H1 (cell line): ENCODE data around the gene TIMP4. TPM values are rescaled to one million over a fixed set of nuclear protein-coding genes. Genes with fewer than 3 reads are reported as not detected.

ENCODE experiments used
- CTCF ChIA-PET: fragments of 300-600 bp; sonication (Branson Sonifier 250); formaldehyde crosslinking; loops from one replicate; lab custom pipeline; 2021; ENCODE audit not compliant: partially characterized antibody; lab: Charles Lee
- POLR2A ChIA-PET: fragments of 300-600 bp; sonication (Branson Sonifier 250); formaldehyde crosslinking; loops from one replicate; lab custom pipeline; 2021; ENCODE audit warnings: inconsistent platforms; ENCODE audit not compliant: partially characterized antibody; lab: Charles Lee
- DNase-seq, 2 experiments: peaks; one replicate each; pipeline versions ENCODE4 v3.0.0 to v3.0.0-alpha.2; 2010 to 2022; ENCODE audit warnings: low spot score in 2 of 2, low read depth in 1 of 2, mixed read lengths in 1 of 2
- FAIRE-seq: peaks from 2 replicates; lab custom pipeline; 2011; peaks lifted over from hg19 to GRCh38; lab: Jason Lieb, UNC
- H2AFZ ChIP-seq: 2 replicates; pipeline ENCODE4 v1.8.1; 2012; ENCODE audit warnings: low read length, inconsistent platforms
- H2AK5ac ChIP-seq: 2 replicates; pipeline ENCODE4 v1.6.1; 2013; ENCODE audit warnings: low read depth, low read length
- H2BK120ac ChIP-seq: replicated peaks from 2 replicates; pipeline ENCODE3; 2013; ENCODE audit warnings: low read depth, low read length, inconsistent platforms
- H2BK12ac ChIP-seq: 2 replicates; pipeline ENCODE4 v1.6.1; 2013; ENCODE audit warnings: low read depth, low read length
- H2BK15ac ChIP-seq: 2 replicates; pipeline ENCODE4 v1.6.1; 2013; ENCODE audit warnings: low read length
- H2BK20ac ChIP-seq: 2 replicates; pipeline ENCODE4 v1.6.1; 2013; ENCODE audit warnings: low read length
- H2BK5ac ChIP-seq: 2 replicates; pipeline ENCODE4 v1.6.1; 2013; ENCODE audit warnings: low read depth, low read length
- H3K14ac ChIP-seq: 2 replicates; pipeline ENCODE4 v1.6.1; 2013; ENCODE audit warnings: inconsistent platforms; ENCODE audit not compliant: insufficient read length
- H3K18ac ChIP-seq: 2 replicates; pipeline ENCODE4 v1.6.1; 2013; ENCODE audit warnings: low read length; ENCODE audit errors: extremely low read depth
- H3K23ac ChIP-seq: 2 replicates; pipeline ENCODE4 v1.6.1; 2013; ENCODE audit warnings: inconsistent platforms; ENCODE audit not compliant: insufficient read length
- H3K23me2 ChIP-seq: 2 replicates; pipeline ENCODE4 v1.6.1; 2013; ENCODE audit warnings: low read depth, low read length
- H3K27ac ChIP-seq: 2 replicates; pipeline ENCODE4 v1.6.1; 2011; ENCODE audit warnings: low read depth, low read length, inconsistent platforms
- H3K27me3 ChIP-seq, 4 experiments: replicated peaks in 1 of 4; 1 replicate in 1 of 4; 2 replicates in 3 of 4; pipeline versions ENCODE4 v1.6.1 to v1.8.1; 2011 to 2013; ENCODE audit warnings: low read length in 3 of 4, mild to moderate bottlenecking in 3 of 4, inconsistent platforms in 2 of 4, mixed read lengths in 2 of 4, moderate library complexity in 1 of 4; ENCODE audit not compliant: control insufficient read depth in 3 of 4, insufficient read depth in 3 of 4; ENCODE audit errors: extremely low read depth in 1 of 4
- H3K36me3 ChIP-seq, 4 experiments: 2 replicates each; pipeline versions ENCODE4 v1.6.1 to v1.8.1; 2011 to 2013; ENCODE audit warnings: mild to moderate bottlenecking in 4 of 4, low read length in 3 of 4, moderate library complexity in 2 of 4, control low read depth in 1 of 4, inconsistent platforms in 1 of 4; ENCODE audit not compliant: insufficient read depth in 4 of 4, control insufficient read depth in 2 of 4
- H3K4ac ChIP-seq: replicated peaks from 2 replicates; pipeline ENCODE3; 2013; ENCODE audit warnings: low read length, low read depth, mixed read lengths, inconsistent platforms; ENCODE audit not compliant: insufficient read length
- H3K4me1 ChIP-seq, 4 experiments: replicated peaks in 1 of 4; 1 replicate in 1 of 4; 2 replicates in 3 of 4; pipeline versions ENCODE4 v1.6.1 to v1.8.1; 2011 to 2013; ENCODE audit warnings: low read length in 3 of 4, inconsistent platforms in 2 of 4, mixed read lengths in 1 of 4; ENCODE audit not compliant: insufficient read depth in 4 of 4, control insufficient read depth in 3 of 4
- H3K4me2 ChIP-seq, 2 experiments: 2 replicates each; pipeline versions ENCODE4 v1.6.1 to v1.8.1; 2011 to 2013; ENCODE audit warnings: low read depth in 2 of 2, low read length in 2 of 2, control low read depth in 1 of 2, inconsistent platforms in 1 of 2, mild to moderate bottlenecking in 1 of 2; ENCODE audit not compliant: insufficient read depth in 1 of 2
- H3K4me3 ChIP-seq, 4 experiments: fragments of 200-600, 300-600 bp in 1 of 4; sonication (generic), shearing (Covaris generic), sonication (Bioruptor Twin) in 1 of 4; 2 replicates each; pipeline versions ENCODE4 v1.5.1 to v1.8.1; 2011 to 2016; ENCODE audit warnings: low read length in 4 of 4, low read depth in 3 of 4, control low read depth in 2 of 4, inconsistent platforms in 2 of 4, mild to moderate bottlenecking in 2 of 4, mixed read lengths in 1 of 4, moderate library complexity in 1 of 4; ENCODE audit not compliant: insufficient read depth in 2 of 4; ENCODE audit errors: extremely low read depth in 1 of 4
- H3K56ac ChIP-seq: replicated peaks from 2 replicates; pipeline ENCODE3; 2013; ENCODE audit warnings: low read depth, mild to moderate bottlenecking, mixed read lengths, low read length, inconsistent platforms; ENCODE audit not compliant: insufficient read length
- H3K79me1 ChIP-seq: 2 replicates; pipeline ENCODE4 v1.6.1; 2013; ENCODE audit warnings: low read depth, low read length, control low read depth
- H3K79me2 ChIP-seq, 2 experiments: 2 replicates each; pipeline versions ENCODE4 v1.6.1 to v1.8.1; 2012 to 2013; ENCODE audit warnings: low read length in 2 of 2, mild to moderate bottlenecking in 2 of 2, inconsistent platforms in 1 of 2; ENCODE audit not compliant: insufficient read depth in 2 of 2, control insufficient read depth in 1 of 2
- H3K9ac ChIP-seq, 4 experiments: replicated peaks in 1 of 4; 1 replicate in 1 of 4; 2 replicates in 3 of 4; pipeline versions ENCODE4 v1.6.1 to v1.8.1; 2011 to 2013; ENCODE audit warnings: low read depth in 3 of 4, low read length in 3 of 4, control low read depth in 2 of 4, mild to moderate bottlenecking in 2 of 4, moderate library complexity in 2 of 4, inconsistent platforms in 1 of 4; ENCODE audit errors: extremely low read depth in 1 of 4
- H3K9me3 ChIP-seq, 2 experiments: 2 replicates each; pipeline versions ENCODE4 v1.6.1 to v1.8.1; 2012 to 2013; ENCODE audit warnings: mild to moderate bottlenecking in 2 of 2, moderate library complexity in 2 of 2, control low read depth in 1 of 2, inconsistent platforms in 1 of 2, low read depth in 1 of 2, low read length in 1 of 2, mixed read lengths in 1 of 2; ENCODE audit not compliant: insufficient read depth in 2 of 2
- H4K20me1 ChIP-seq, 2 experiments: replicated peaks in 1 of 2; 2 replicates each; pipeline versions ENCODE3 to v1.8.1; 2011 to 2013; ENCODE audit warnings: inconsistent platforms in 2 of 2, low read length in 2 of 2, mild to moderate bottlenecking in 1 of 2; ENCODE audit not compliant: insufficient read depth in 2 of 2, control insufficient read depth in 1 of 2
- H4K5ac ChIP-seq: 2 replicates; pipeline ENCODE4 v1.6.1; 2013; ENCODE audit warnings: low read length, low read depth, mixed read lengths, inconsistent platforms; ENCODE audit not compliant: insufficient read length
- H4K8ac ChIP-seq: 2 replicates; pipeline ENCODE4 v1.8.0; 2013; ENCODE audit warnings: mild to moderate bottlenecking, moderate library complexity, low read length, inconsistent platforms; ENCODE audit not compliant: insufficient read depth; ENCODE audit errors: extremely low read depth
- H4K91ac ChIP-seq: replicated peaks from 2 replicates; pipeline ENCODE3; 2013; ENCODE audit warnings: low read length, mixed read lengths, inconsistent platforms; ENCODE audit not compliant: insufficient read length
- BACH1 ChIP-seq: IDR thresholded peaks from 2 replicates; pipeline ENCODE4 v1.6.1; 2012; ENCODE audit warnings: low read length, improper control_type of control experiment
- CHD2 ChIP-seq: IDR thresholded peaks from 2 replicates; pipeline ENCODE4 v1.6.1; 2012; ENCODE audit warnings: low read length, improper control_type of control experiment
- KDM4A ChIP-seq: IDR thresholded peaks from one replicate; pipeline ENCODE4 v1.7.1; 2012; ENCODE audit warnings: low read depth, mild to moderate bottlenecking, moderate library complexity, low read length, inconsistent platforms; ENCODE audit not compliant: severe bottlenecking
- PHF8 ChIP-seq: fragments of 200-600 bp; sonication (generic); conservative IDR thresholded peaks from 2 replicates; pipeline ENCODE4 v1.7.1; 2012; ENCODE audit warnings: low read depth, mild to moderate bottlenecking, inconsistent platforms, low read length, moderate library complexity
- RBBP5 ChIP-seq: IDR thresholded peaks from 2 replicates; pipeline ENCODE4 v1.7.1; 2012; ENCODE audit warnings: low read depth, mild to moderate bottlenecking, inconsistent platforms, low read length, moderate library complexity, borderline replicate concordance
- RNF2 ChIP-seq: fragments of 200-900, 300-1000 bp; sonication (generic); IDR thresholded peaks from 2 replicates; pipeline ENCODE4 v1.7.1; 2016; ENCODE audit warnings: borderline replicate concordance, low read depth, mild to moderate bottlenecking, antibody characterized with exemption, low read length; ENCODE audit not compliant: poor library complexity, severe bottlenecking; ENCODE audit errors: missing control alignments
- SP4 ChIP-seq: IDR thresholded peaks from 2 replicates; pipeline ENCODE4 v1.6.1; 2012; ENCODE audit warnings: low read length, inconsistent platforms
- TAF7 ChIP-seq: optimal IDR thresholded peaks from 2 replicates; pipeline ENCODE3; 2011; ENCODE audit warnings: low read depth, mild to moderate bottlenecking, inconsistent platforms, low read length, moderate library complexity, borderline replicate concordance
- TBP ChIP-seq: IDR thresholded peaks from 2 replicates; pipeline ENCODE4 v1.6.1; 2011; ENCODE audit warnings: low read depth, low read length, improper control_type of control experiment
- TCF12 ChIP-seq: IDR thresholded peaks from 2 replicates; pipeline ENCODE4 v1.6.1; 2011; ENCODE audit warnings: low read depth, mild to moderate bottlenecking, low read length
- TEAD4 ChIP-seq: IDR thresholded peaks from 2 replicates; pipeline ENCODE4 v1.6.1; 2012; ENCODE audit warnings: low read depth, low read length, inconsistent platforms, mixed read lengths
- USF2 ChIP-seq: IDR thresholded peaks from 2 replicates; pipeline ENCODE4 v1.6.1; 2011; ENCODE audit warnings: low read length, improper control_type of control experiment
- YY1 ChIP-seq: IDR thresholded peaks from 2 replicates; pipeline ENCODE4 v1.6.1; 2011; ENCODE audit warnings: low read depth, mild to moderate bottlenecking, low read length
- WGBS, 2 experiments: shearing (Covaris generic) in 1 of 2; methylation state at CpG; one replicate each; pipeline versions ENCODE4 v1.1.6 to v1.1.7; 2013 to 2015; ENCODE audit warnings: low lambda C conversion rate in 2 of 2, mixed read lengths in 2 of 2, inconsistent platforms in 1 of 2, low coverage in 1 of 2, missing lambda C conversion rate in 1 of 2; ENCODE audit not compliant: insufficient replicate concordance in 2 of 2, insufficient coverage in 1 of 2, insufficient read length in 1 of 2; ENCODE audit errors: extremely low coverage in 1 of 2, missing lambda C conversion rate in 1 of 2; 5-methylcytosine and 5-hydroxymethylcytosine counted together
- polyA plus RNA-seq, 7 experiments: library from polyadenylated mRNA; depleted of rRNA in 3 of 7; stranded (reverse) in 5 of 7; unstranded in 2 of 7; fragments of >200 nt in 5 of 7; fragments of 200-250 nt in 2 of 7; gene quantifications; 1 replicate in 5 of 7; 2 replicates in 1 of 7; 4 replicates in 1 of 7; pipeline versions ENCODE4 v1.2.1 to v1.2.3, GENCODE V29; 2011 to 2013; ENCODE audit warnings: missing spikeins in 2 of 7, mixed read lengths in 2 of 7
- total RNA-seq: library from RNA; stranded (reverse); fragmentation: NEBNext Ultra II Directional; extraction: Animal tissue kit (Norgen Biotek cat#: 25700); gene quantifications from 2 replicates; pipeline ENCODE4 v1.2.1, GENCODE V29; 2021

Gene TIMP4
- total and polyA plus RNA-seq, 2 of the 8 experiments (the other 6 are each of a cell fraction or from before 2014, with no cell fraction given) = 5.1 to 8.7 TPM

GRCh38 chr3:12125772-12126171 is 32.9 kb downstream of the TIMP4 start:
- Histone ChIP-seq H3K4me3 (no peak overlapping the region), H3K4ac (no peak overlapping the region), H3K27me3 (no peaks in the 10 kb centered on the region), H3K18ac (no peak overlapping the region), H3K14ac (no peak overlapping the region), H4K91ac (no peak overlapping the region), H2BK20ac (no peak overlapping the region), H3K56ac (no peak overlapping the region), H3K79me2 (no peaks in the 10 kb centered on the region), H2BK120ac (no peak overlapping the region), H2AK5ac (no peak overlapping the region), H3K4me2 (no peak overlapping the region), H3K23ac (no peak overlapping the region), H2BK15ac (no peak overlapping the region), H3K79me1 (no peaks in the 10 kb centered on the region; the same call in 1 of the 2 replicates), H4K20me1 (no peaks in the 10 kb centered on the region), H3K27ac (no peak overlapping the region), H4K5ac (no peak overlapping the region), H2BK5ac (no peak overlapping the region), H3K23me2 (no peaks in the 10 kb centered on the region), H3K9me3 (no peaks in the 10 kb centered on the region), H4K8ac (no peak overlapping the region), H3K36me3 (no peaks in the 10 kb centered on the region), H3K9ac (no peak overlapping the region), H2BK12ac (no peak overlapping the region), H3K4me1 (no peaks in the 10 kb centered on the region), H2AFZ (no peak overlapping the region)
- WGBS, 2 experiments = 100% methylated on average over 1 of the region's 1 CpG; no CpG with 5 or more reads in 1 of the 2 experiments
- CTCF ChIA-PET = no interaction called here
- POLR2A ChIA-PET = no interaction called here
- no peak for FAIRE-seq
- DNase-seq = no peak
- TF ChIP-seq KDM4A = no peak
- no peak for TF ChIP-seq USF2
- TF ChIP-seq PHF8 = no peak
- TF ChIP-seq SP4 = no peak
- TF ChIP-seq BACH1 = no peak
- no peak for TF ChIP-seq TAF7
- TF ChIP-seq CHD2 = no peak
- TF ChIP-seq TEAD4 = no peak
- no peak for TF ChIP-seq YY1
- TF ChIP-seq RNF2 = no peak
- TF ChIP-seq TBP = no peak
- TF ChIP-seq RBBP5 = no peak
- TF ChIP-seq TCF12 = no peak
